Stimulated activated CD8-positive, alpha-beta memory T cell treated with anti-CD3 and anti-CD28 coated beads, Interleukin-7, amount 100 ng/mL, for 4 hours (primary cell): ENCODE data around the gene JAM2.

Experiments used
- DNase-seq, 2 donors: peaks; one replicate each; pipeline ENCODE4 v3.0.0-alpha.2; 2020; ENCODE audit warnings: low read depth in 2 of 2

Gene JAM2

GRCh38 chr21:25717491-25718147 is 78.6 kb downstream of the JAM2 start:
- DNase-seq = no peak

- no peak for DNase-seq
Measured at GRCh38 chr21:25721987-25722386, 82.9 kb downstream of the JAM2 start.

DNA sequence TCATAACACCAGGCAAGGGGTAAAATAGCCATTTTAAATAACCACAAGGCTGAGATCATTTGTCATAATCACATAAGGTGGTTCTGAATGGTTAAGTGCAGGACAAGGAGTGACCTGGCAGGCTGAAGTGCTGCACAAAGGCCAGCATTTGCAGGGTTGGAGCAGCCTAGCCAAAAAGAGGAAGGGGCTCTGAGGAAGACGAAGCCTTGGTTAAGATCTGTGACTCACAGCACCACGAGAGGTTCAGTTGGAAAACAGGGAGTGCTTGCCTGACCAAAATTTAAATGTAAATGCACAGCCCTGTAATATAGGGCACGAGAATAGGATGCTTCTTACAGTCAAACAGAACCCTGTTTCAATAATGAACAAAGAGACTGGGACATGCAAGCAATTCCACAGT is 83.6 kb downstream of the JAM2 start:
- no peak for DNase-seq

- DNase-seq = no peak
Measured at GRCh38 chr21:25732091-25732760, 93.2 kb downstream of the JAM2 start.

DNA sequence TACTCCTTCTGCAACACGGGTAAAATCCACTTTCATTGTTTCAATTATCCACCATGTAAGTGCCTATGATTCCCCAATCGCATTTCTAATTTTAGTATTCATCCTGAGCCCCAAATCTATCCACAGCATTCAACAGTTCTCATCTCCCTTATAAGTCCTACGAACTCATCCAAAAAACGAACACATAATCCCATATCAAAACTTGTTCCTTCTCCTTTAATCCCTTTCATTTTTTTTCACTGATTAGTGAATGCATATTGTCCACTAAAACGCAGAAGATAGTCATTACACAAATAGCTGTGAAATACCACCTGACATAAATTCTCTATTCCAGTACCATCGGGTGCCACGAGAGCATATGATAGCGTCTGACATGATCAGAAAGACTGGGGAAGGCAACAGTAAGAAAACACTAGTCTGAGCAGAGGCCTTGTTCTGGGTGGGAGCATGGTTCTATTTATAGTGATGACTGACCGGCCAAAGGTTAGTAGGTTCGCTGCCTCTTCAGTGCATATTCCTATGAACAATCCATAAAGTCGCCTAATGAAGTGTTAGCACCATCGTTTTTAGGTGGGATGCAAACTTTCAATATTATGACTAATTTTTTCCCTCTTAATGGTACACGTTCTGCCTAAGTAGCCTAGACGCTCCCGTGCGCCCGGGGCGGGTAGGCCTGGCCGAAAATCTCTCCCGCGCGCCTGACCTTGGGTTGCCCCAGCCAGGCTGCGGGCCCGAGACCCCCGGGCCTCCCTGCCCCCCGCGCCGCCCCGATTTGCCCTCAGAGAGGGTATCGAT is 95.0 kb downstream of the JAM2 start:
- DNase-seq = peak; percentile 10 to 37

DNA sequence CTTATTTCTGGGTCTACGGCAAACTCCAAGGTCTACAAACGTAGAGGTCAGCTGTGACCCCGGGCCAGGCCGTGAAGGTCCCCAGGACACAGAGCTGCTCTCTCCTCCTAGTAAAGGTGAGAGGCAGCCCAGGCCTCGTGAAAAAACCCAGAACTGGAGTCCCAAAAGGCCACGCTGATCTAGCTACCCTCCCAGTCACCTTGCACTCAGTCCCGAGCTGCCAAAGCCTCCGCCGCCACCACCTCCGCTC is 95.5 kb downstream of the JAM2 start:
- DNase-seq = no peak

DNA sequence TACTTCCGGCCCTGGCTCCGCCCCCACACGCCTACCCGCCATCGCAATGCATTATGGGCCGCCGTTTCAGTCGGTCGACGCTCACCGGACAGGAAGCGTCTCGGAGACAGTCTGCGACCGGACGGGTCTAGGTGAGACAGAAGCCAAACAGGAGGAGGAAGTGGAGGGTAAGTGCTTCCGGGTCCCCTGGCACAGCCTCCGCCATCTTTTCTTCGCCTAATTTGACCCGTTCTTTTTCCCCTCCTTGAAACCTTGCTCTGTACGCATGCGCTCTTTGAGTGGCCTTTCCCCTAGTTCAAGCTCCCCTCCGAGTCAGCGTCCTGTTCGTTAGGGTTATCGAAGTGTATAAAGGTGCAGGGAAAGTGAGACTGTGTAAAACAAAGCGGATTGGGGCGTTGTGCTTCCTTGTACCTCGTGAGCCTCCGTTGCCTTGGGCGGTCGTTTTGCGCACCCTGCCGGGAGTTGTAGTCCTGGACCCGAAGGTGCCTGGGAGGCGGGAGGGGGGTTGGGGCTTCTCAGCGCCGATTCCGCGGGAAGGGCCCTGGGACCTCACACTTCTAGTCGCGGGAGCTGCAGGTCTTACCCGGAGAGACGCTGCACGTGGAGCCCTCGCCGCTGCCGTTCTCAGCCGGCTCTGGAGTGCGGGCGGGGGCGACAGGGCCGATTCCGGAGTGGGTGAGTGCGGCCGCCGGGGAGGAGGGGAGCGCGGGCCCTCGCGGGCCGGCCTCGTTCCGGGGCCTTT is 96.0 kb downstream of the JAM2 start, which contains the start of the genes ATP5PF and GABPA:
ATP5PF (minus strand) TSS at position 1 of the 742 bp plus-strand sequence. CDS start 5,110 bp downstream, outside the sequence.
GABPA (plus strand) TSS at position 69 of the 742 bp plus-strand sequence. CDS start 6,627 bp downstream, outside the sequence.
- peak; percentile 96 to 97 for DNase-seq

DNA sequence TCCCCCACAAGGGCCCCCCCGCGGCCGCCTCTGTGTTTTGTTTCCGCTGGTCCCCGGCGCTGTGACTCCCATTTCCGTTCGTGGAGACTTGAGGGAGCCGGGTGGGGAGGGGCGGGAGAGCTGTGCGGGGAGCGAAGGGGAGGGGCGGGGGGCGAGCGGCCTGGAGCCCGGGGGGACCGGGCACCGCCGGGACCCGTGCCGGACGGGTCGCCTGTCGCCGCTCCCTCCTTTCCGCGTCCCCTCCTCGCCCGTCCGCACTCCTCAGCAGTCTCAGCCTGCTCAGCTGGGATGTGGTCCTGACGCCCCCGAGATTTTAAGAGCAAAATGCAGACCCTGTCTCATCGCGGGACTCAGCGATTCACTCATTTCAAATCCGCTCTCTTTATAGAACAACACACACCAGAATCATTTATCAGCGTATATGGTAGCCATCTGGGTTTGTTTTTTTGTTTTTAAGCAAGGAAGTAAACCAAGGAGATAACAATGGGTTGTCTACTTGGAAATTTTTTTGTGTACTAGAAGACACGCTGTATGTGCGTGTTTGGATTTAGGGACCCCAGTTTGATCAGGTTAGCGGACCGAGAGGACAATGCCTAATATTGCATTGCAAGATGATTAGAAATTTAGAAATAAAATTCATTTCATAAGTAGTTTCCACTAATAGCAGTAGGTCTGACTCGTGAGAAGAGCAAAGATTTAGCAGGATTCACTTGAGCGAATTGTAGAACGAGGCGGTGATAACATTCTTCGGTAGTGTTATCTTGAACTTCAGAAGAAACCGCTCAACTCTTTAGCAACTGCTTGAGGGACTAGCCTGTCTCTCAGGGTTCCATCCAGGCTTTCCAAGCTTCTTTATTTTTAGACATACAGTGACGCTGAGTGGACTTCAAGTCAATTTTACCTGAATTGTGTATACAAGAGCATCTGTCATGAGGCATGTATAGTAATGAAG is 96.9 kb downstream of the JAM2 start:
- DNase-seq = peak; percentile 52 to 72

GRCh38 chr21:25737421-25737820 is 98.4 kb downstream of the JAM2 start:
- no peak for DNase-seq

GRCh38 chr21:25742900-25743299 is 103.8 kb downstream of the JAM2 start:
- DNase-seq = no peak

DNA sequence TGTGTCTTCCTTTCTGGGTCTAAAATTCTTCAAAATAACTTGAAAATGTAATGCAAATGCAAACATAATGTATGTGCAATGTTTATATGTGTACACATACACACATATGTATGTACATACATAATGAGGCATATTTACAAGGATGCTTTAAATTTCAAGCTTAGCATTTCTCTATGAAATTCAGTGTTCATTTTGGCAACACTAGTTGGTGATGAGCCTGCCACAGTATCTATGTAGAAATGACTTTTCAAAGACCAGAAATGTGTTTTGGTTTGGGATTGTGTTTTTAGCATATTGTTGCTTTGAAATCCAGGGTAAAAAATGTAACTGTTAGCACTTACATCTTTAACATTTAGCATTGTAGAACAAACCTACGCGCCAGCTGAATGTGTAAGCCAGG is 105.8 kb downstream of the JAM2 start:
- DNase-seq = no peak

DNA sequence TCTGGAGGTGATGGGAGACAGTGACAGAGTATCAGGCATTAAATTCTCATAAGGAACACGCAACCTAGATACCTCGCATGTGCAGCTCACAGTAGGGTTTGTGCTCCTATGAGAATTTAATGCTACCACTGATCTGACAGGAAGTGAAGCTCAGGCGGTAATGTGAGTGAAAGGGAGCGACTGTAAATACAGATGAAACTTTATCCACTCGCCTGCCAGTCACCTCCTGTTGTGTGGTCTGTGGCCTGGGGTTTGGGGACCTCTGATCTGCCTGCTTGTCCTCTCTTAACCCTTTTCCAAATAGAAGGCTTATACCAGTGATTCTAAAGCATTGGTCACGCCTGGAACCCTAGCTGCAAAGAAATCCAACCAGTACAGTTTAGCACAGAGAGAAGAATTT is 111.0 kb downstream of the JAM2 start:
- no peak for DNase-seq

DNA sequence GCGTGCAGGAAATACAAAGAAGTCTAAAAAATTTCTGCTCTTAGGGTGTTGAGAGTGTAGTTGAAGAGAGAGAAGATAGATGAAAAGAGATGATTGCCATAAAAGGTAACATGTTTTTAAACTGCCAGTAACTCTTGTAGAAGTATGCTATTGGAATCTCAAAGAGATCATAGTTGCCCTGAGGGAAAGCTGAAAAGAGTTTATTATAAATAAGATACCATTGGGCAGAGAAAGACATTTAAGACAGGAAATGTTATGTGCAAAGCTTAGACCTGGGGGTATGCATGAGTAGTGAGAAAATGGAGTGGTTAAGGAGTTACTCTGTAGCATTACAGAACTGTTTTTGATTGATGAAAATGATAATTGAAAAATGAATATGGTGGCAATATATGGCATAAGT is 113.4 kb downstream of the JAM2 start:
- DNase-seq = no peak

DNA sequence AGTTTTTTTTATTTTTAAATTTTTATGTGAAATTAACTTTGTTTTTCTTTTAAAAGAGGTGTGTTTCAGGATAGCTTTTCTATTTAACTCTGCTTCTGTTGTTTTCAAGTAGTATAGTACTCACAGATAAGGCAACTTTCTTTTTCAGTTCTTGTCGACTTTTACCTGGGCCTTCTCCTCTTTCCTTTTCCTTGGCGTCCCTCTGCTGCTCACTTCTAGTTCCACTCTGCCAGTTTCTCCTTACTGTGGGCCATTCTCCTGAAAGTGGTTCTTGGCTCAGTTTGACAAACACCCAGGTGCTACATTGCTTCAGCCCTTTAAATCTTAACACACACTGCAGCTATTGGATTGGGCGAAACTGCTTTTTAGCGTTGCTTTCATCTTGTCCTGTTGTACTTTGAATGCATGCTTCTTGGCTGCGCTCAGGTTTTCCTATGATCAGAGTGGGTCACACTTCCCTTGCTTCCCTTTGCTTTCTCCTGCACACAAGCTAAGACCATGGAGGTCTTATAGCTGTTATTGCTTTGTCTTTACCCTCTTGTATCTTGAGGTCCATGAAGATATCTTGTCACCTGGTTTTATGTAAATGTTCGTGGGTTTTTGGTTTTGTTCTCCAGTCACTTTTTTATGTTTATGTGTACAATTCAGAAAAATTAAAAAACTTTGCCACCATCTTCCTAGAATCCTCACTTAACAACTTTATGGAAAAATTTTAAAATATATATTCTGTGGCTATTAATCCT is 117.3 kb downstream of the JAM2 start:
- DNase-seq = no peak

DNA sequence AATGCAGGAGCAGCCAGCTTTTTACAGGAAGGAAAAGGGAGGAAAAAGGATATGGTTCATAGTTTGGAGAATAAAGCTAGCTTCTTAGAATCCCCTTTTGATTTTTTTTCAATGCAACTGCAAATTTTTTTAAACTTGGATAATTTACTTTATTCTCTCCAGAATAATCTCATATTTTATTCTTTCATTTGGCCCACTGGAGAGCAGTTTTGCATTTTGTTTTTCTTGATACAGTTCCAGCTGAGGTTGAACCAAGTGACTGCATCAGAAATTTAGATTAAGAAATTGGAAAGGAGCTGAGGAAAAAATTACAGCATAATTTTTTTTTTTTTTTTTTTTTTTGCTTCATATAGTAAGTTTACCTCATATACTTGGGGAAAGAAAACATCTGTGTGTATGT is 118.5 kb downstream of the JAM2 start:
- DNase-seq = no peak

DNA sequence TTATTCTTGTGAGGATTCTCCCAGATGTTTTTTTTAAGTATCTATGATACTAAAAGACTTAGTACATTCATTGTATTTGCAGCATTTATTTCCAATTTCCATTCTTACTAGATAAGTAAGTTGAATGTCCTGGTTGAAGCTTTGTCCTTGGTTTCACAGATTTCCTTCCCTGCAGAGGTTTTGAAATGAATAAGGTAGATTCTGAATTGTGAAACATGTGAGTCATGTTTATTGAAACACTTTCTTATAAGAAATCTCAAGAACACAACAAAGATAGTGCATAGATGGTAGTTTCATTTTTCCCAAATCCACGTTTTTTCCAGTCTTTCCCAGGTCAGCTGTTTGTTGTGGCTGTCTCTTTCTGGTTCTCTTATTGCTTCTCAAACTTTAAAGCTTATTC is 120.5 kb downstream of the JAM2 start:
- no peak for DNase-seq

- DNase-seq = no peak
Measured at GRCh38 chr21:25760061-25760460, 121.0 kb downstream of the JAM2 start.

DNA sequence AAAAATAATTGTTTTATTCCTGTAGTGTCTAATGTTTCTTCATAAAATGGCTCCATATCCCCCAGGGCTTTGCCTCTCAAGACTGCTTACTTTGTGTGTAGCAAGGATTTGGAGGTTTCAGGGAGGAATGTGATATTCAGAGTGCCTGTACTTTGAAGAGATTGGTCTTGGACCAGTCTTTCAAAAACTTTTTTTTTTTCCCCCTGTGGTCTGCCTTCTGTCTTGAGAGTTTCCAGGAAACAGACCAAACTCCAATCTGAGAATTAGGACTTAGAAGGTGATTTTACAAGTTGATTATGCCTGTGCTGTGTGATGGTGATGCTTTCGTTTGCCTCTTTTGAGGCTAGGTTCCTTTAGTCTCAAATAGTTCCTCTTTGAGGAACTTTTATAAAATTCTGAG is 121.6 kb downstream of the JAM2 start:
- DNase-seq = no peak

GRCh38 chr21:25764065-25764464 is 125.0 kb downstream of the JAM2 start:
- no peak for DNase-seq
